ENCODE data around the gene SS18L1.

The SS18L1 gene

DNA sequence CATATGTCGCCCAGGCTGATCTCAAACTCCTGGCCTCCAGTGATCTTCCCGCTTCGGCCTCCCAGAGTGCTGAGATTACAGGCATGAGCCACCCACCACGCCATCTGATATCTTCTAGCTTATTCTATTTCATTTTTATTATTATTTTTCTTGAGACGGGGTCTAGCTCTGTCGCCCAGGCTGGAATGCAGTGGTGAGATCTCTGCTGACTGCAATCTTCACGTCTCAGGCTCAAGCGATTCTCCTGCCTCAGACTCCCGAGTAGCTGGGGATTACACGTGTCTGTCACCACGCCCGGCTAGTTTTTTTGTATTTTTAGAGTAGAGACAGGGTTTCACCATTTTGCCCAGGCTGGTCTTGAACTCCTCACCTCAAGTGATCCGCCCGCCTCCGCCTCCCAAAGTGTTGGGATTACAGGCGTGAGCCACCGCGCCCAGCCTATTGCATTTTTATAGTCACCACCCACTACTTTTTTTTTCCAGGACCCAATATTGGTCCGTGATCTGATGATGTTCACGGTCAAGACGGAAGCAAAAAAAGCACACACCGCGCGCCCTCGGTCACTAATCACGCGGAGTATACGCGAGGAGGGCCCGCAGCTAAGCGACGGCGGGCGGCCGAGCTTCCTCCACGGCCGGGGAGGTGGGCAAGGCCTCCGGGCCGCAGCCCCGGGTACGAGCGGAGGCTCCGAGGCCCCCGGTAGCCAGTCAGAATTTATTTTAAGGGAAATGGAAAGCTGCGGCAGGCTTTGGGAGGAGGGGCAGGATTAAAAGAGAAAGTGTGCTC is 22.4 kb upstream of the SS18L1 start:
- DNase-seq = no peak

DNA sequence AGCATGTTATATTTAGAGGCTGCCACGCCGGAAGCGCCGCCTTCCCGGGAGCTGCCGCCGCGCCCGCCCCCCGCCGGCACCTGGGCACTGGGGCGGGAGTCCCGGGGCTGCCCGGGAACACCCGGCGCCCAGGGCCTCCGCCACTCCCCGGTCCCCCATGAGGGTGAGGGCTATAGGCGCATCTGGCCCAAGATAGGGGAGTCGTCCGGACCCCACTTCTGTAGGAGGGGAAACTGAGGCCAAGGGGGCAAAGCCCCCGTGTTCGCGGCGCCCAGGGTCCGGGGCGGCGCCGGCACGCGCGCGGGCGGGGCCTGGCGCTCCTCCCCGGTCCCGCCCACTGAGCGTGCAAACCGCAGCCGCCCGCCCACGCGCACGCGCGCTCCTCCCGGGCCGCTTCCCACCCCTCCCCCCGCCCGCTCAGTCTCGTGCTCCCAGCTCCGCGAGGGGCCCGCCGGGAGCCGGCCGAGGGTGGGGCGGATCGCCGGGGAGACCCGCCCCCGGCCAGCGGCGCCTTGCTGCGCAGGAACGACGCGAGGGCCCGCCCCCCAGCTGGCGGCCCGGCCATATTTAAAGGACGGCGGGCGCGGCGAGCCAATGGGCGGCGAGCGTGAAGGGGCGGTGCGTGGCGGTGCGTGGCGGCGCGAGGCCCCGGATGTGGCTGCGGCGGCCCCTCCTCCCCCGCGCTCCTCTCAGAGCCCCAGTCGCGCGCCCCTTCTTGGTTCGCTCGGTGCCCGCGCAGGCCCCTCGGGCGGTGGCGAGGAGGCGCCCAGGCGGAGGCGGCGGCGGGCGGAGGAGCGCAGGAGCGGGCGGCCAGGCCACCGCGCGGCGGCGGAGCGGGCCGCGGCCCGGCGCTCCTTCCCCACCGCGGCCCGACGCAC is 21.6 kb upstream of the SS18L1 start, which contains the start of gene LSM14B:
Gene LSM14B, plus strand, starts transcription at position 700 of the 878 bp plus-strand sequence. CDS start 192 bp downstream, outside the sequence.
- peak; percentile 96 for DNase-seq

GRCh38 chr20:62122654-62123449 is 20.7 kb upstream of the SS18L1 start:
- peak; percentile 68 for DNase-seq

DNA sequence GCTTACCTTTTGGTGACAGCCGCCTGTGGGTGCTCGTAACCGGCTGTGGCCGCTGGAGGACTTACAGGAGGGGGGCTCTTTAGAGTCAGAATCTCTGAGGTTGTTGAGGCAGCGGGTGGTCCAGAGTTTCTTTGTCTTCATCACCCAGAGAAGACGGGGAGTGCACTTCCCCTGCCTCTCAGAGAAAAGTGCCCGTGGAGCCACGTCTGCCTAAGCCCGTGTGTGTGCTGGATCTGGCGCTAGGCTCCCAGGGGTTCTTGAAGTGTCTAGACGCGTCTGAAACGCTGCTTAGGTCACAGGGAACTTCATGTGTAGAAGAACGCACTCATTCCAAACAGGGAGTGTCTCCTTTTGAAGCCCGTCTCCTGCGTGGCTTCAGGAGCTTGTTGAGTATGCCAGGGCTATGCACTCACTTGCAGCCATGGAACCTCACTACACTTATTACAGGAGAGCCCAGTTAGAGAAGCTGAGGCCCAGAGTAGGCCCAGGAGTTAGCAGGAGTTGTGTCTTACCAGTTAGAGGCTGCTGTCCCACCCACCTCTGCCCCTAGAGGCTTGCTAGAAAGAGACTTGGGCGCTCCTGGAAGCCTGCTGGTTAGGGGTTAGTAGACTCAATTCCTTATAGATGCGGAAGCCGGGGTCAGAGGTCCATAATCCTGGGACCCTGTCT is 20.0 kb upstream of the SS18L1 start:
- DNase-seq = no peak

- DNase-seq = no peak
Measured at GRCh38 chr20:62126141-62126540, 17.4 kb upstream of the SS18L1 start.

- no peak for DNase-seq
Measured at GRCh38 chr20:62127799-62128198, 15.8 kb upstream of the SS18L1 start.

DNA sequence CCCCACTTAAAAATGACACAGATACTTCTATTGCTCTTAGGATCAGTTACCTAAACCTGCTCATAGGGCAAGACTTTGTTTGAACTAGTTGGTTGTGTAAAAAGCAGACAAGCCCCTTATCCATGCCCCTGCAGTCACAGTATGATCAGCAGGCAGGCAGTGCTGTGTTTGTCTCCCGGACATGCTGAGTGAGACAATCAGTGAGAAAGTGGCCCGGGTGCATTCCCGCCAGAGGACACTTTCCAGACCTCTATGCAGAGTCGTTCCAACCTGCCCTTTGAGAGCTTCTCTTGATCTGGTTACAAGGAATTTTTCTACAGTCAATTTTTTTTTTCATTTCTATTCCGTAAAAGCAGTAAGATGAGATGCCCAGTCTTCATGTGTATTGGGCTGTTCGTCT is 15.1 kb upstream of the SS18L1 start:
- DNase-seq = no peak

DNA sequence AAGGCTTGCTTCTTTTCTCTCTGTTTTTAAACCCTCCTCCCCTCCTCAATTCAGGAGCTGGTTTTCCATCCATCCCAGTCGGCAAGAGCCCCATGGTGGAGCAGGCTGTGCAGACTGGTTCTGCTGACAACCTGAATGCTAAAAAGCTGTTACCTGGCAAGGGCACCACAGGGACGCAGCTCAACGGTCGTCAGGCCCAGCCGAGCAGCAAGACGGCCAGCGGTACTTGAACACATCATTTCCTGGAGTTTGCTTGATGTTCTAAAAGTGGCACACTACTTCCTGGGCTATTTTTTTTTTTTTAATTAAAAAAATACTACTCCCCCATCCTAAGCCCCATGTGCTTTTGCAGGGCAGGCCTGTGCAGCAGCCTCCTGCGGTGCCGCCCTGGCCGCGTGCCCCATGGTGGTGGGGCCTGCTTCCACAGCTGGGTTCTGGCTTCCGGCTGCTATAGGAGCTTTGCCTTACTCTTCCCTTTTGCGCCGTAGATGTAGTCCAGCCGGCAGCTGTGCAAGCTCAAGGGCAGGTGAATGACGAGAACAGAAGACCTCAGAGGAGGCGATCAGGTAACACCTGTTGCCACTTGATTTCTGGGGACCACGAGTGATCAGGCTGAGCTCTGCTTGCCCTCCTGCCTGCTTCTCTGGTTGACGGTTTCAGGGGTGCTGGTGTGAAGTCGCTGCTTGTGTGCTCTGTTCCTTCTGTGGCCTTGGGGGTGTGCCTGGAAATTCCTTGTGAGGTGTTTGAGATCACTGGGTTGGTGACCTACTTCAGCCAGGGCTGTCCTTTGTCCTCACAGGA is 13.6 kb upstream of the SS18L1 start:
- no peak for DNase-seq

GRCh38 chr20:62131560-62132320 is 11.8 kb upstream of the SS18L1 start:
- DNase-seq = no peak

- no peak for DNase-seq
Measured at GRCh38 chr20:62132421-62132820, 11.1 kb upstream of the SS18L1 start.

DNA sequence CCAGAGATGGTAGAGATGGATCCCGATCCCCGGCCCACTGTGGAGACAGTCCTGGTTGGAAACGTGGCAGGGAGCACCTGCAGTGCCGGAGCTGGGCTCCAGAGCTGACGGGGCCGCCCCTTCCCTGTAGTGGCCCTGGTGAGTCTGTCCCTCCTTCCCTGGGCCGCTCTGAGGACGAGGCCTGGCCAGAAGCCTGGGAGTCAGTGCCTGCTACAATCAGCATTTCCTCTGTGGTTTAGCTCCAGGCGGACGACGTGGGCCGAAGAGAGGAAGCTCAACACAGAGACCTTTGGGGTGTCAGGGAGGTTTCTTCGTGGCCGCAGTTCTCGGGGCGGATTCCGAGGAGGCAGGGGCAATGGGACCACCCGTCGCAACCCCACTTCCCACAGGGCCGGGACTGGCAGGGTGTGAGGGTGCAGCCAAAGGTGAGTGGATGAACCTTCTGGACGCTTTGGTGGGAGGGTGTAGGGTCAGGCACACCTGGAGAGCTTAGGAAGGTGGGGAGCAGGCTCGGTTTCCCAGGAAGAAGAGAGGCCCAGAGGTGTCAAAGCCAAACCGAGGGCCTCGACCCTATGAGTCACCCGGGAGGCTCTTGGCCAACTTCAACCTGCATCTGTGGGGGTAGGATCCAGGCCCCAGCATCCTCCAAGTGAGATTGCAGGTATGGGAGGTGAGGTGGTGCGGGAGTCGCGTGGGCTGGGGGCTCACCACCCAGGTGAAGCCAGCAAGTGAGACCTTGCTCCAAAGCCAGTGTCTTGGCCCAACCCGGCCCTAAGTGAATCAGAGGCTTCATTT is 10.3 kb upstream of the SS18L1 start:
- no peak for DNase-seq

DNA sequence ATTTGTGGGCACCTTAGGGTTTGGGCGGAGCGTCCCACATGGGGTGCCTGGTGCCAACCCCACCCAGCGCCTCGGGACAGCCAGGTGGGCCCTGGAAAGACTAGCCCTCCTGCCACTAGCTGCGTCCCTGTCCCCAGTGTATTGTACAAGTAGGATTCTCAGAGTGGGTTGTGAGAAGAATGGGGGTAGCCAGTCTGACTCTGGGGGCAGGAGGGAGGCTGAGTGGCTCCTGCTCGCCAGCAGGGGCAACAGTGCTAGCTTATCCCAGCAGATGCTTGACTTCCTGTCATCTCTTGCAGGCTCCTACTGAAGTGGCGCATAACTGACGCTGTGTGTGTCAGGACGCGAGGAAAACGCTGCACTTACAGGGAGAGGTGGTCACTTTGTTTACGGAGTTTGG is 9.7 kb upstream of the SS18L1 start:
- DNase-seq = no peak

DNA sequence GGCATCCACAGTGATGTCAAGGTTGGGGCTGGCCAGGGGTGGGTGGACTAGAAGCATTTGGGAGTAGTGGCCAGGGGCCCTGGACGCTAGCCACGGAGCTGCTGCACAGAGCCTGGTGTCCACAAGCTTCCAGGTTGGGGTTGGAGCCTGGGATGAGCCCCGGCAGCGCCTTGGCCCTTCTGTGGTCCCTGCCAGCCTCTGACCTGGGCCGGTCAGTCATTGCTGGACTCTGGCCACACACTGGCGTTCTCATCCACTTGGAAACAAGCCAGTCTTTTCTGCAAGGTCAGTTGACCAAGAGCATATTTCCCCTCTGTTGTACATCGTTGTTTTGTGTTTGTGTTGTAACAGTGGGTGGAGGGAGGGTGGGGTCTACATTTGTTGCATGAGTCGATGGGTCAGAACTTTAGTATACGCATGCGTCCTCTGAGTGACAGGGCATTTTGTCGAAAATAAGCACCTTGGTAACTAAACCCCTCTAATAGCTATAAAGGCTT is 8.8 kb upstream of the SS18L1 start:
- no peak for DNase-seq

GRCh38 chr20:62135573-62136266 is 7.8 kb upstream of the SS18L1 start:
- no peak for DNase-seq

GRCh38 chr20:62136283-62137091 is 7.1 kb upstream of the SS18L1 start:
- peak; percentile 38 for DNase-seq

DNA sequence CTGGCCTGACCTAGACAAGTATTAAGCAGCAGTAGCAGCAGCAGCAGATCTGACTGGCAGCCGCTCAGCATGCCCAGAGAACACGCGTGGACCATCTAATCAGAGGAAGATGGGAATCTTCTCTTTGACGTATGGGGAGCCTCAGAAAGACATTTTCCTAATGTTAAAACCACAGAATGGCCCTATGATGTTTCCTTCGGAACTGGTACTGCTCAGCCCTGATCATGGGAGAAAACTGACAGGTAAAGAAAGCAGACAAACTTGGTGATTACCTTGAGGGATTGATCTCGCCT is 6.5 kb upstream of the SS18L1 start:
- no peak for DNase-seq

DNA sequence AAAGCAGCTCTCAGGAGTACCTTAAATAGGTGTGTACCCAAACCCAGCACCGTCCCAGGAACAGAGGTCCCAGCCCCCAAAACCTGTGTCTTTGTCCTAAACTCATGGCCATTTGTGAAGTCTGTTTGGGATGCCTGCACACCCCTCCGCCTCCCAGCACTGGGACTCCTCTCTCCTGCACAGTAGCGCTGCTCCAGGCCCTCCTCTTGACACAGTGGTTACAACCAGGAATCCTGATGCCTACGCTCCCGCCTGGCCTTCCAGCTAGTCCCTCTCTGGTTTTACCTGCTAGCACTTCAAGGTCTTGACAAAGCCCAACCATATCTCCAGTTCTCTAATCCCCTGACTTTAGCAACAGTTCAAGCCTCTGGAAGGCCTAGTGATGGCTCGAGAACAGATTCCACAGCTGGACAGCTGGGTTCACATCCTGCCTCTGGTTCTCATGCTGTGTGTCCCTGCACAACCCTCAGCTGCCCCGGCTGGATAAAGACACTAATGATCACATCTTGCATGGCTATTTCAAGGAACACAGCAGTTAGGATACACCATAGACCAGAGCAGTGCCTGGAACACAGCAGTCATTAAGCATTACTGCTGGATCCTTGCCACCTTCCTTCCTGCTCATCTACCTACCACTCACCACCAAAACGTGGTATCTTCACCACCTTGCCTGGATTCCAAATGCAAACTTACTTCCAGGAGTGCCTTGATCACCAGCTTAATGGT is 5.9 kb upstream of the SS18L1 start:
- DNase-seq = no peak

DNA sequence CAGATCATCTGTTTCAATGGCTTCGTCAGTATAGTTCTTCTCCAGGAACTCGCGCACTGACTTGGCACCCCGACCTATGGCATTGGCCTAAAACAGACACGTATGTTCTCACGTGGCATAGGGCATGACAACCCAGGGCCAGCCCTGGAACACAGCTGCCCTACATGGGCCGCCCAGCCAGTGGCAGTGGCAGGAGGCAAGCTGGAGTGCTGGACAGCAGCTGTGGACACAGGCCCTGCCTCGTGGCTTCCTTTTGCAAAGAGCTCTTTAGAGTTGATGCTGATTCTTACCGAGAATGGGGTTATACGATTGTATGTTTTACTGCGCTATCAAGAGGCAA is 5.4 kb upstream of the SS18L1 start:
- DNase-seq = no peak
